ENCODE results near the gene PDE11A. TPM values are rescaled to one million over a fixed set of nuclear protein-coding genes. Genes with fewer than 3 reads are reported as not detected.

Gene PDE11A
- total RNA-seq, 1 donor from 2014 or later, result not detected

DNA sequence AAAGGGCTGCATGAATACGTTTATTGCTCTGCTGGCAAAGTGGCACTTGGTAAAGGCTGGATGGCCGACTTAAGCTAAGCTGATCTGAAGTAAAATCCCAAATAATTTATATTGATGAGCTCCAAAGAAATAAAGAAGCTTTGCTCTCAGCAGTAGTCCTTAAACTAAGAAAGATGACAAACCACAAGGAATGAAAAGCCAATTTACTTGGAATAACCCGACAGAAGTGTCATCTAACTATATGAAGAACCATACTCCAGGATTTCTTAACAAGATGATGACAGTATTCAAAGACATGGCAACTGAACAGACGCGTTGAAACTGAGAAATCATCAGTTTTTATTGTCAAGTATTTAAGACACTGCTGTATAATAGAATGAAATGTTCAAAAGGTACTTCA is 294.1 kb downstream of the PDE11A start:
- DNase-seq (ENCODE audit: extremely low read depth, low read depth, low spot score), result no peak

DNA sequence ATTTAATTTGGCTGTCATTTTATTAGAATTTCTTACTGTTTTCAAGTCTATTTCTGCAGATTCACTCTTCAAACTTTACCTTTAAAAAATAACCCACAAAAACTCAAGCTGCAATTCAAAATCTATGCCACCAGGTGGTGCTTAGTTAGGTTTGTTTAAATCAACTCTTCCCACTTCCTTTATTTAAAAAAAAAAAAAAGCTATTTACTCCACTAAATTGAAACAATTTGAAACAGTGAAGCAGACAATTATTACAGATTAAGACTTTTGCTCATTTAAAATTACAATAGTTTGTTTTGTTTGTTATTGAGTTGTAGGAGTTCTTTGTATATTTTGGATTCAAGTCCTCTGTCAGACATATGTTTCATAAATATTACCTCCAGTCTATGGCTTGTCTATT is 300.0 kb downstream of the PDE11A start:
- no peak for DNase-seq (ENCODE audit: extremely low read depth, low read depth, low spot score)

DNA sequence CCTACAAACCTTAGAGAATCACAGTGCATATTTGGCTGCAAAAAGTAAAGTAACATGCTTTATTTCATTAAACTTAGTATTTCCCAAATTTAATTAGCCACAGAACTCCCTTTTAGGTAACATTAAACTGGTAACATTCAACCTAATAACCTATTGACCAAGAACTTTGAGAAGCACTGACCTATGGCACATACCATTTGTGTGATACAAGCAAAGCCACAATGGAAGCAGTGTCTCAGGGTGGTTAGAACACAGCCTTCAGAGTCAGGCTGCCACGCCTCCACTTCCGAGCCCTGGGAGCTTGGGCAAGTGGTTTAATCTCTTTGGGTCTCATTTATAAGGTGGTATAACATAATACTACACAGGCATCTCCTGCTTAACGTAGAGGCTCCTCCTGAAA is 301.4 kb downstream of the PDE11A start:
- no peak for DNase-seq (ENCODE audit: extremely low read depth, low read depth, low spot score)

DNA sequence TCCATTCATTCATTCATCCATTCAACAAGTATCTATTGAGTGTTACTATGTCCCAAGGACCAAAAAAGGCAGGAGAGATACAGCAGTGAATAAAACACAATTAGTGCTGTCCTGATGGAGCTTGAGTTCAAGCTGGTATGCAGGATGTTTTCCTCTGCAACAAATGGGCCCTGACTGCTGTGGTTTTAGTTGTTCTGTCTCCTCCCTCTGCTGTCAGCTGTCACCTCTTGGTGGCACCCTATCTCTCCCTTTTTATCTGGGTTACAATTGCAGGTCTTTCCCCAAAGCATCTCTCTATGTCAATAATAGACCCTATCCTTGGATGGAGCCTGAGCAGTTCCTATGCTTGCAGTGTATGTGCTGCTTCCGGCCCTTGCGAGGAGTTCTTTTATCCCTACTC is 304.8 kb downstream of the PDE11A start:
- no peak for DNase-seq (ENCODE audit: extremely low read depth, low read depth, low spot score)

DNA sequence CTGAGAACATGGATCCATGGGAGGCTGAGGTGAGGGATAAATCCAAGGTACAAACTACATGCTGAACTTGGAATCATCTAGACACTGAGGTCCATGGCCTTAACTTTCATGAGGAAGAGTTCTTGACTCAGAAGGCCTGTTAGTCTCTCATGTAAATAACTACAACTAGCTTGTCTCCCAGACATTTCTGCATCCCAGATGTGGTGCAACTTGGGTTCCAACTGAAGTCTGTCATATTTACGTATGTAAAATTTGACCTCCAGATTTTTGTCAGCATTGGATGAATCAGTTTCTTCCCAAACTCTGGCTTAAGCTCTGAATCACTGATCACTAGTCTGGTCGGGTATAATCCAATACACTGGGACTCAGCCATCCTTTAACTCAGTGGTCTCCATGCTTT is 306.9 kb downstream of the PDE11A start:
- DNase-seq (ENCODE audit: extremely low read depth, low read depth, low spot score), result no peak

DNA sequence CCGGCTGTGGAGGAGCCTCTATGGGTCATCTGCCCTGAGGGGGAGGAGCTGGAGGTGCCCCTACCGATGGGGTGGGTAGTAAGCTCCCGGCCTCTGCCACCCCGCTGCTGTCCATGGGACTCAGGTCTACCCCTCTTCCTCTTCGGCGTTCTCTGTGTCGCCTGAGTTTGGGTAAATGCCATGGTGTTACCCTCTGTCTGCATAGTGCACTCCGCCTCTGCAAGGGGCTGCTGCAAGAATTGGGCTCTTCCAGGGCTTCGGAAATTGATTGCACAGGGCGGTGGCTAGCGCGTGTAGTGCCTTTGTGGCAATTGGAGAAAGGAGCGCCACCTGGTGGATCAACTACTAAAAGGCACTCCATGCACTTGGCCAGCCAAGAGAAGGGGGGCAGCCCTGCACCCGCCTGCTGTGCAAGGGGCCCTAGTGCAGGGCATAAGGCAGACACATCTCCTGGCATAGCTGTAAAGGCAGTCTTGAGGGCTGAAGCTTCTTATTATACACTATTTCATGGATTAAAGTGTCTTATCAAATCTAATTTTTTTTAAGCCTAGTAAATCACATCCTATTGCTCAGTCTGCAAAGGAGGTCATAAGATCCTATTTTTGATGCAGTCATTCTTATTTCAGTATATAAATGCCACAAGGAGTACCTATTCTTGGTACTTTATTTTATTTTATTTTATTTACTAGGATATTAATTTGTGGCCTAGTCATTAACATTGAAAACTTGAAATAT is 308.9 kb downstream of the PDE11A start:
- DNase-seq (ENCODE audit: extremely low read depth, low read depth, low spot score), result peak; percentile 52

DNA sequence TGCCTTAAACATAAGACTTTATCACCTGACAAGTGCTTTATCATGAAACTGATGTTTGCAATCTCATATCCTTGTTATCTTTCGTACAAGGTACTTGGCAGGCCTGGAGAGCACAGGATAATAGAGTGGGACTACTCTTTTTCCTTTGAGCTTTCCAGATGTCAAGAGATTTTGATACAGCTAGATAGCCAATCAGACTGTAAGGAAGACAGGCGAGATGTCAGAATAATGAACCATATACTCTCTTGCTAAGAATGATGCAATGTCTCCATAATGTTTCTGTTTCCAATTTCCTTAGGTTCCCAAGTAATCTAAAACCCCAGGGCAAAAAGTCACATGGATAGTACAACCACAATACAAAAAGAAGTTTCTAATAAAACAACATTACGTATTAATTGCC is 313.1 kb downstream of the PDE11A start:
- no peak for DNase-seq (ENCODE audit: extremely low read depth, low read depth, low spot score)

DNA sequence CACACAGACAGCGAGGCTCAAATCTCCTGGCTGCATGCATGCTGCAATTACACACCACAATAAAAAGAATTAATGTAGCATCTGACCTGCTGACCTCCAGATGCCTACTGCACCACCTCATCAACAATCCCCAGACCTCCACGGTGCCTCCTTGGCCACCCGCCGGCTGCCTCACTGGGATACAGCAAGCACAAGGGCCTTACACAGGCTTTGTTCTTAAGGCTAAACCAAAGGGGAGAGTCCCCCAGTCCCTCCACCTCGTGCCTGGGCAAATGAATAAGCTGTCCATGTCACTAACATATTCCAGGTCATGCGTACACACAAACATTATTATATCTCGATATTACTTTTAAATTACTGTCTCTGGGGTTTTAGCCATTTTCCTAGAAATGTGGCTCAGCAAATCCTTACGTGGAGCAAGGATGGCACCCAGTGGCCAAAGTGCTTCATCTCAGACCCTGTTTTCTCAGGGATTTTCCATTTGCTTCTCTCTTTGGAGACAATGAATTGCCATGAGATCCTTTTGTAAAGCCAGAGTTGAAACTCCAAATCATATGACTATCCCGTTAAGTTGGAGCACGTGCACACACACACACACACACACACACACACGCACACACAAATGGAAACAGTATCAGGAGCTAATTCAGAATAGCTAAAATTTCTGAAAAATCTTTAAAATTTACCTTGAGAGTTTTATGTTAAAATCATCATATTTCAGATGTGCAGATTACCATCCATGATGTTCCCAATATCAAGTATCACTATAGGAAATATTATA is 313.8 kb downstream of the PDE11A start:
- peak; percentile 75 for DNase-seq (ENCODE audit: extremely low read depth, low read depth, low spot score)

DNA sequence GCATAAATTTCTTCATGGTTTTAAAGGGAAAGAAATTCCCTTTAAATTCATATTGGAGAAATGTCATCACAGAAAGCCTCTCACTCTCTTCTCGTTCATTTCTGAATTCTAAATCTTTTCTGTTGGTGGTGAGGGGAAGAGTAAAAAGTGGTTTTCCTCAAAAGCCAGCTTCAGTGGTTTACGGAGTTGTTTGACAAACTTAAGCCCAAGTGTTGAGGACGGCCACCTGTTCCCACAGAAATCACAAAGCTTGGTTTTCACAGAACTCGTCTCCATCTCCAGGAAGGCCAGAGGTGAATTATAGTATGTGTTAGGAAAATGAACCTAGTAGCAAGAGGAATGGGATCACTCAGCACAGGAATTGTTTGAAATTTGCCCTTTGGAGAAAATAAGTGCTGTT is 316.2 kb downstream of the PDE11A start:
- DNase-seq (ENCODE audit: extremely low read depth, low read depth, low spot score), result no peak

DNA sequence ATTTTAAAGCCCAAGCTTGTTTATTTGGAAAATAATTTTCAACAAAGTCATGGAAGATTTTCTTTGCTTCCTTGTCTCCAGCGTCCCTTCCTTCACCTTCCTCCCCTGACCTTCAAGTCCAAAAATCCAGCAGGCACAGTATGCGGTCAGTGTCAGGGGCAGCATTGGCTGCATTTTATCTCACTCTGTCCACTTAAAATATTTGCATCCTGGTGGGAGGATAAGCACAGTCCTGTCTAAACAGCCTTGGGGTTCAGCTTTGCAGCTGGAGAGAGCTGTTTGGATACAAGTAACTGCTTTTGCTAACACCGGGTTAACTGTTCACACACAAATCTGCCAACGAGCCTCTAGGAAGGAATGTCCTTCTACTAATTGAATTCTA is 318.1 kb downstream of the PDE11A start:
- DNase-seq (ENCODE audit: extremely low read depth, low read depth, low spot score), result no peak

DNA sequence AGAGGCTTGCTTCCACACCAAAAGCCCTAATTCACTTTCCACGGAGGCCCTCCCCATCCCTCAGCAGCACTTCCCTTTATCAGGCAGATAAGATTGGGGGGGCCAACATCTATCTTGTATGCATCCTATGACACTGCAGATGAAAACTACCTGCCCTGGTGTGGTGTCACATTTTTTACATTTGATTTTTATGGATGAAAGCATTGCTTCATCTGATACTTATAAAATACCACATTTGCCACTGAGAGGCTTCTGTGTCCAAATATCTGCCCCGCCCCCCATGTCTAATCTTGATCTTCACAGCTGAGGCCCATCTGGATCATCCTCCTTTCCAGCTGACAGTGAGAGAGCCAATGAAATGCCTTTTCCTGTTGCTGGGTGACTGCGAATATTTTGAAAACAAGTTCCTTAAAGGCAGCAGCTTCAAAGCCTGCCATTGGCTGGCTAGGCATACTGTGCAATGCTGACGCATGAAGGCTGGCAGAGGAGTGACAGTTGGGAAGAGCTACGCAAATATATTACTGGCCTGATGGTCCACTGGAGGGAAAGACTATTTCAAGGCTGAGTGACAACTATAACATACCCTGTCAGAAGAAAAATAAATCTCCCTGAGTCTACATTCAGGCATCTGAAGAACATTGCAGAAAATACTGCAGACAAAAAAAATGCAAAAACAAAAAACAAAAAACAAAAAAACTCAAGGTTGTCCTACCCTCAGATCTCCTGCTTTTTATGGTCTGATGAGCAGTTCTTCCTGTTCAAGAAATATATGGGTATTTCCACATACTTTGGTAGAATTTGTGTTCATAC is 318.7 kb downstream of the PDE11A start:
- DNase-seq (ENCODE audit: extremely low read depth, low read depth, low spot score), result no peak

DNA sequence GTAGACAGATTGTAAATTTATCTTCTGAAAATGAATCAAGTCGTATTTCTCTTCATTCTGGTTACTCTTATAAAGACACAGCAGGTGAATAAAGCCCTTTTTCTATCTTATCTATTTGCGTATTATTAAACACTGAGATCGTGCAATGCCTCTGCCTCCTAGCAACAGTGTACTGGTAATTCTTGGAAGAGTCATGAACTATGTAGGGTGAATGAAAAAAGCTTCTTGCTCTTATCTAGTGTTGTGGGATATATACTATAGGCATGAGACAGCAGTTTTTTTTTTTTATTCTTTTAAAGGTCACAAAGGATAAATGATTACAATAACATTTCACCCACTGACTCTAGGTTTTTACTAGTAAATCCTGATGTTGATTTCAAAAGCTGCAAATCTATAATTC is 324.2 kb downstream of the PDE11A start:
- DNase-seq (ENCODE audit: extremely low read depth, low read depth, low spot score), result no peak

DNA sequence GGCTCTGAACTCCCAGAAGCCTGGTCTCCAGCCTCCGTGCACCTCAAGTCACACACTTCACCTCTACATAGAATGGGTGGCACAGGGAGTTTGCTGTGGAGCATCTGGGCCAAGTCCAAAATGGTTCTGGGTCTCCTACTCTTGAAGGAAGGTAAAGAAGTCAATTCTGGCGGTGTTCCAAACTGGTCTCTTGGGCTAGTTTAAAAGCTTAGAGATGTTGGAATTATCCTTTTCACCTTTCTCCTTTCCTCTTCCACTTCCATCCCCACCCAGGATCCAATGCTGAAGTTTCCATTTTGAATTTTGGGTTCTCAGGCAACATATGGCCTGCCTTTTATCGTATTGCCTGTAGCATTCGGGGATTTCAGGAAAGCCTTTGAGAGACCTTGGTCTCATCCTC is 325.2 kb downstream of the PDE11A start:
- no peak for DNase-seq (ENCODE audit: extremely low read depth, low read depth, low spot score)

DNA sequence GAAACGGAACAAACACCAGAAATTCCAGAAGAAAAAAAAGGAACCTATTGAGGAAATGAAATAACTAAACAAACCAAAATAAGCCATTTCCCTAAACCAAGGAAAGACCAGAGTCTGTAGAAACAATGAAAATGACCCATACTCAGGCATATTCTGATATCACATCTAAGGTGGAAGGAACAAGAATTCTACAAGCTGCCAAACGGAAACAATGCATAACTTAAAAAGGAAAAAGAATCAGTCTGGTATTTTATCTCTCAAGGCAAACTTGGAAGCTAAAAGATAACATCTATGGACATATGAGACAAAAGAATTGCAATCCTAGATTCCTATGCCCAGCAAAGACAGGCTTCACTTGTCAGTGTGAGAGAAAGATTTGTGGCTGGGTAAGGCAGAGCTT is 326.2 kb downstream of the PDE11A start:
- peak; percentile 63 for DNase-seq (ENCODE audit: extremely low read depth, low read depth, low spot score)

DNA sequence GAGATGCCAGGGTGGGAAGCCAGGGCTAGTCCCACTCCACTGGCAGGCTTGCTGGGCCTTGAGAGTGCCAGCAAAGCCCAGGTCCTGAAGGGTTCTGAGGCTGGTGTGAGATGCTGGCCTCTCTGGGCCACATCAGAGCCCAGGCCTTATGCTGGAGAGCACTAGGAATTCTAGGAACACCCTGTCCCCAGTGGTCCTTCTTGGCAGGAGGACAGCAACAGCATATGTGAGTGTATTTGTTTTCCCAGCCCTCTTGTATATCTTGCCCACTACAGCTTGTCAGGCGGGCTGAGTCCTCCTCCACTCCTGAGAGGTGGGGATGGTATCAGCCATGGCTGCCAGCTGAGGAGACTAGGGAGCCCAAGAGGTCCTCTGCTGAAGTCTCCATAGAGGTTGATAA is 327.0 kb downstream of the PDE11A start:
- no peak for DNase-seq (ENCODE audit: extremely low read depth, low read depth, low spot score)

DNA sequence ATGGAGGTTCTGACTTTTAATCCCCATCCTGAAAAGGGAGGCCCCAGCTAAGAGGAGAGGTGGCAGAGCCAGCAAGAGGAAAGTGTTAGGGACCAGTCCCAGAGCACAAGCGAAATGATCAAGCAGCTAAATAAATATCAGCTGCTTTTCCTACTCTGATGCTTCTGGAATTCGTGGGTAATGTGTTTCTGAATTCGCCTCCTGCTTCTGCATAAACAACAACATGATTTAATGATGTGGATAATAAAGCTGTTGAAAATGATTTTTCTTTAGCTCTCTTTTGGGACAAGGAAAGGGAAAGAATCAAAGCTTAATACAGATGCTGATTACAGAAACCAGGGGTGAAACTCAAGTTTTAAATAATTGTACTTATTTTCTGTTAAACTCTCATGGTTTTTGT is 329.7 kb downstream of the PDE11A start:
- no peak for DNase-seq (ENCODE audit: extremely low read depth, low read depth, low spot score)

DNA sequence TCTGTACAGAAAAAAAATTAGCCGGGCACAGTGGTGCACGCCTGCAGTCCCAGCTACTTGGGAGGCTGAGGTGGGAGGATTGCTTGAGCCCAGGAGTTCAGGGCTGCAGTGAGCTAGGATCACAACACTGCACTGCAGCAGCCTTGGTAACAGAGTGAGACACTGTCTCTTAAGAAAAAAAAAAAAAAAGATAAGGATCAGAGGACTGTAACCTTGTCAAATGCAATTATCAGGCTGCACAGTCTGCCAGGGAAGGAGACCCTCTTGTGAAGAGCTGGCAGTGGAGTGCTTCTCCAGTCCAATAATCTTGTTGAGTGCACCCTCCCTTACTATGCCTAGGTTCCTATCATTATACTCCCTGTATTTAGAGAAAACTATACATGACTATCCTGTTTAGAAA is 330.7 kb downstream of the PDE11A start:
- DNase-seq (ENCODE audit: extremely low read depth, low read depth, low spot score), result no peak

DNA sequence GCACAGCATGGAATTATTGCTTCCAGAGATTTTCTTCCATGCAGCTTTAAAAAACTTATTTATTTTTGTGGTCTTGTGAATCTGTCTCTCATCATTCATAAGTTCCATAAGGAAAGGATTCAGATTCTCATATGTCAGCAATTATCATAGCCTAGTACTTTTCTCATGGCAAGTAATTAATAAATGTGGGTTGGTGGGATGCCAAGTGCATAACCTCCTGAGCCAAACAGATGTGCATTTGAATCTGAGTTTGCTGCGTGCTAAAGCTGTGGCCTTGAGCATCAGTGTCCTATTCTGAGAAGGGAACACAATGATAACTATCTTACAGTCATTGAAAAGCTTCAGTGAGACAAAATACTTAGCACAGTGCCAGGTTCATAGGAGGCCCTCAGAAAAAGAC is 331.9 kb downstream of the PDE11A start:
- DNase-seq (ENCODE audit: extremely low read depth, low read depth, low spot score), result no peak

DNA sequence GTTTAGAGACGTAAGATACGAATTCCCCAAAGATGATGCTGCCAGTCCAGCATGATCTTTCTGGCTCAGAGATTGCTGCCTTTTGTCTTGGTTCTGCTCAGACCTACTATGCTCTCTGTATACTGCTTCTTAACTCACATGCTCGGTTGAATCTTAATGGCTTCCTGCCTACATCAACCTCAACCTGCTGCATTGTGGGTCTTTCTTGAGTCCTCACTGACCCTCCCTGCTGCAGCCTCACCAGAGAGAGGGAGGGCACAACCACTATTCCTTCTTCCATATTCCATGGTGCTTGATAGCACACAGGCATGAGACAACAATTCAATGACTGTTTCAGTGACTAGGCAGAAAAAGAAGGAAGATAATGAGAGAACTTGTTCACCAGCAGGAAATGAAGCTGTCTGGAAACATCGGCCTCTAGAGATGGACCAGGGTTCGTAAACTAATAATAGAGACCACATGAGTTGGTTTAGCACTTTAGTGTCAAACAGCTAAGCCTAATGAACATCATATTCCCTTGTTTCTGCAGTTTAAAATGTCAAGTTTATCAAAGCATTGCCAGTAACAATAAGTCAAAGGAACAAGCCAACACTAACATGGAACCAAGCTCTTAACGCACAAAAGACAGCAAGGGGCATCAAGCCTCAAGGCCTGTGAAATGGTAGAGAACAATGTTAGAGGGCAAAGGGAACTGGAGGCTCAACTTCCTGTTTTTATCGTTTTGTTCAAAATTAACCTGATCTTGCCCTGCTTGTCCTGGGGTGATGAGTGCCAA is 333.9 kb downstream of the PDE11A start:
- no peak for DNase-seq (ENCODE audit: extremely low read depth, low read depth, low spot score)

DNA sequence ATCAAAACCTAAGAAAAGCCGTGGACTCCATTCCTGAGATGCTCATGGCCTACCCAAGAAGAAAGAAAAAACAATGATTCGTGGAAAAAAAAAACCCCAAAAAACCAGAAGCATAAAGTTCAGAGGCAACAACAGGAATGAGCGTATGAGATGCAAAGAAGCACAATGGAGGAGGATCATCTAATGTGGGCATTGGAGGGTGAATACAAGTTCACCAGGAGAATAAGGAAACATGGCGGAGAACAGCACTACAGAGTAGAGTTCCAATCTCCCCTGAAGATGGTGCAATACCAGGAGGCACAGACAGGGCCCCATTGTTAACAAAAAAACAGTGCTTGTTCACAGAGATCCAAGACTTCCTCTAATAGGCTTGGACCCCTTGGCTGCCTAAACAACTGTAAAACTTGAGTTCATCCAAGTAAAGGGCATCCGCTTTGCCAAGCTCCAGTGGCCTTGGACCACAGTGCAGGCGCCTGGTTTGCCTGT is 337.2 kb downstream of the PDE11A start:
- DNase-seq (ENCODE audit: extremely low read depth, low read depth, low spot score), result no peak

Measured in glomerular endothelial cell (primary cell).